ENCODE data around the gene IGFBP4.

The IGFBP4 gene

GRCh38 chr17:40486522-40487370 is 43.5 kb downstream of the IGFBP4 start:
- in situ Hi-C loops (cut with MboI; ENCODE audit: low sequenced_read_pairs): no loop called here

DNA sequence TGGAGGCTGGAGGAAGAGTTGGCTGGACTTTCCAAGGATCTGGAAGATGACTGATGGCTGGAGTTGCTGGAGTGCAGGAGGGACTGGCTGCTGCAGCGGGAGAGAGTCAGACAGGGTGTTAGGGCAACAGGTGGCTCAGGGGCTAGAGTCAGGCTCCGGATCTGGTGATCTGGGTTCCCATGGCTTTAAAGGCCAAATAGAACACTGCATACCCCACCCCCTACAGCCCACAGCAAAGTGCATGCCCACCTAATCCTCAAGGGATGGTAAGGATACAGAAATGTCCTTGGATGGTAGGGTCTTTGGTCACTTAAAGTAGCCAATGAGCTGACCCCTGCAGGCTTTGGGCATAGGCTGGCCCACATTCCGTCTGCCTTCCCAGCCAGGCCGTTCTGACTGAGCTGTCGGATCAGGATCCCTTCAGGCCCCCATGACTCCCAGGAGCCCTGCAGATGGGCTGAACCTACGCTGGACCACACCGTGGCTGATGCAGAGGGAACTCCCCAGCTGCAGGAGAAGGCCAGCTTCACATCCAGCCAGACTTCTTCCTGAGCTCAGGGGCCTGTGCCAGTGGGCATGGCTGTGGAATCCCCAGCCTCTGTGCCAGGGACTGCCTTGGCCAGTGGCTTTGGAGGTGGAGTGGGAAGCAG is 44.2 kb downstream of the IGFBP4 start:
- in situ Hi-C loops (cut with MboI; ENCODE audit: low sequenced_read_pairs): no loop called here

DNA sequence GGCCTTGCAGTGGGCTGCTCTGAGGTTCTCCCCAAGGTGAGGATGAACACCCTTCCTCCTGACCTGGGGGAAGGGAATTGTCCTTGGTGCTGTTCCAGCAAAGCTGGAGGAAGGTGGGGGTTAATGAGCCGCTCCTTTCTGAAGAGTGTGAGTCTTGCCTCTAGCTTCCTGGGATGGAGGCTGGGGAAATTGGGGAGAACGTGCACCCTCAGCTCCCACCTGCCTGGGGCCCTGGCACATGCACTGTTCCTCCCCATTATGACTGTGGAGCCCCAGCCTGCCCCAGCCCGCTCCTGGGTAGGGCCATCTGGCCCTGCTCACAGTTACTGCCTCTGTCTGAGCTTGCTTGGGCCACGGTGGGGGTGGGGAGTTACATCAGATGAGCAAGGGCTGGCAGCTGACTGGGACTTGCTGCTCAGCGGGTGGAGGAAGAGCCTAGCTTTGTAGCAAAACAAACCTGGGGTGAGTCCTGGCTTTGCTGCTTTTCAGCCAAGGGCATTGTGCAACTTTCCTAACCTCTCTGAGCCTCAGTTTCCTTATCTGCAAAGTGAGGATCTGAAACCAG is 47.1 kb downstream of the IGFBP4 start:
- in situ Hi-C loops (cut with MboI; ENCODE audit: low sequenced_read_pairs): no loop called here

DNA sequence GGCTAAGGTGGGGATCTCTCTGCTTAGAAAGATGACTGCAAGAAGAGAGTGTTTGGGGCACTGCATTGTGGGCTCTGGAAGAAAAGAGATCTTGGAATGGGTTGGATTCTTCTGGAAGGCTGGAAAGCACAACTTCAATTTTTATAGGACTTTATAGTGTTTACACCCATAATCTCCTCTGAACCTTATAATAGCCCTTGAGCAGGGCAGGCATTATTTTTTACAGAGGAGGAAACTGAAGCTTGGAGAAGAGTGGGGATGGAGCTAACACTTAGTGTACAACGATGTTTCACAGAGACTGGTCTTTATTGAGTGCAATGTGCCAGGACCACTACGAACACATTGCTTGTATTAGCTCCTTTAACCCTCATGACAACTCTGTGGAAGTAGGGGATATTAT is 47.7 kb downstream of the IGFBP4 start:
- in situ Hi-C loops (cut with MboI; ENCODE audit: low sequenced_read_pairs): no loop called here

GRCh38 chr17:40491486-40491885 is 48.2 kb downstream of the IGFBP4 start:
- in situ Hi-C loops (cut with MboI; ENCODE audit: low sequenced_read_pairs): no loop called here

- in situ Hi-C loops (cut with MboI; ENCODE audit: low sequenced_read_pairs): no loop called here
These were observed 50.4 kb downstream of the IGFBP4 start for GRCh38 chr17:40493697-40494096.

DNA sequence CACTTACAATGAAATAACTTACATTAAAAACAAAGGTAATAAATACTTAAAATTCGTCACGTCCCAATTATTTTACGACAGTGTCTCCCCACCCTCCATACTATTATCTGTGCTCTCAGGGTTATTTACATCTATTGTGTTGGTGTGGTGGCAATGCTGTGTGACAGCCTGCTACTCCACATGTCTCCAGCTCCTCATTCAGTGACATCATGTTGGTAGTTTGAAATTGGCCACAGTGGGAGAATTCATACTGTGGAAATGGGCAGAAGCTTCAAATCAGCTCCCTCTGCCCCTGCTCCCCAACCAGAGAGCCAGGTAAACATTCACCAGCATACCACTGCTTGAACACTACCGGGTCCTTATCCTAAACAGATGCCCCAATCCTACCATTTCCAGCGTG is 51.9 kb downstream of the IGFBP4 start:
- in situ Hi-C loops (cut with MboI; ENCODE audit: low sequenced_read_pairs): no loop called here

DNA sequence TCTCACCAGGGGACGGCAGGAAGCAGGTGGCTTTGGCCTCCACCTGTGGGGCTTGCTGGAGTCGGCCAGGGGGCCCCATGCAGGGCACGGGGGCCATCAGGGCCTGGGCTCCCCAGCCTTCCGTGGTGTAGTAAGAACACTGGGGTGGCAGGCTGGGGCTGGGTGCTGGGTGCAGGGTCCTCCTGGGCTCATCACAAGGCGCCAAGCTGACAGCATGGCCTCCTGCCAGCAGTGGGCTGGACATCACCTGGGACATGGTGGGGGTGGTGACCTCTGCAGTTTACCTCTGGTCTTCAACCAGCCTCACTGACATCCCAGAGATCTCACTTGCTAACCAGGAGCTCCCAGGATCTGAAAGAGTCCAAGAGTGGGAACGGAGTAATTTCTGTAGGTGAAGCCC is 52.9 kb downstream of the IGFBP4 start:
- in situ Hi-C loops (cut with MboI; ENCODE audit: low sequenced_read_pairs): no loop called here

DNA sequence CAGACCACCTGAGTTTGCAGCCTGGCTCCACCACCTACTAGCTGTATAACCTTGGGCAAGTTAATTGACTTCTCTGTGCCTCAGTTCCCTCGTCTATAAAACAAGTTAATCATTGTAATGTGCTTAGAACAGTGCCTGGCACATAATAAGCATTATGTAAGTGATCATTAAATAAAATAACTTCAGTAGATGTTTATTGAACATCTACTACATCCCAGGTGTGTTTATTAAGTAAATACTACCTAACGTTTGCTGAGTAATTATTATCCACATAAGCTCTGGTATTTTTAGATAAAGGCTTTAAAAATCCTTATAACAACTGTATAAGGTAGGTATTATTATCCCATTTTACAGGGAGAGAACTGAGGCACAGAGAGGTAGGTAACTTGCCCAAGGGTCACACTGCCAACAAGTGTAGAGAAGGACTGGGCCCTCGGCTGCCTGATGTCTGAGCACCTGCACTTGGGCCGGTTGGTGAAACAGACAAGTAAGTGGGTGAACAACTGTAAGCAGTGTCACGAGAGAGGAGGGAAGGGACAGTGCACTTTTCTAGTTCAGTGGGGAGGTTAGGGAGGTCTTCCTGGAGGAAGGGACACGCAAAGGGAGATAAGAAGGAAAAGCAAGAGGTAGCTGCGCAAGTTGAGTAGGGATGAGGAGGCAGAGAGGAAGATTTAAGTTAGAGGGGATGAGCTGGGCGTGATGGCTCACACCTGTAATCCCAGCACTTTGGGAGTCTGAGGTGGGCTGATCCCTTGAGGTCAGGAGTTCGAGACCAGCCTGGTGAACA is 53.6 kb downstream of the IGFBP4 start:
- in situ Hi-C loops (cut with MboI; ENCODE audit: low sequenced_read_pairs): no loop called here

- in situ Hi-C loops (cut with MboI; ENCODE audit: low sequenced_read_pairs): no loop called here
These were observed 54.4 kb downstream of the IGFBP4 start for GRCh38 chr17:40497695-40498094.

- in situ Hi-C loops (cut with MboI; ENCODE audit: low sequenced_read_pairs): no loop called here
These were observed 55.2 kb downstream of the IGFBP4 start for GRCh38 chr17:40498281-40499084.

DNA sequence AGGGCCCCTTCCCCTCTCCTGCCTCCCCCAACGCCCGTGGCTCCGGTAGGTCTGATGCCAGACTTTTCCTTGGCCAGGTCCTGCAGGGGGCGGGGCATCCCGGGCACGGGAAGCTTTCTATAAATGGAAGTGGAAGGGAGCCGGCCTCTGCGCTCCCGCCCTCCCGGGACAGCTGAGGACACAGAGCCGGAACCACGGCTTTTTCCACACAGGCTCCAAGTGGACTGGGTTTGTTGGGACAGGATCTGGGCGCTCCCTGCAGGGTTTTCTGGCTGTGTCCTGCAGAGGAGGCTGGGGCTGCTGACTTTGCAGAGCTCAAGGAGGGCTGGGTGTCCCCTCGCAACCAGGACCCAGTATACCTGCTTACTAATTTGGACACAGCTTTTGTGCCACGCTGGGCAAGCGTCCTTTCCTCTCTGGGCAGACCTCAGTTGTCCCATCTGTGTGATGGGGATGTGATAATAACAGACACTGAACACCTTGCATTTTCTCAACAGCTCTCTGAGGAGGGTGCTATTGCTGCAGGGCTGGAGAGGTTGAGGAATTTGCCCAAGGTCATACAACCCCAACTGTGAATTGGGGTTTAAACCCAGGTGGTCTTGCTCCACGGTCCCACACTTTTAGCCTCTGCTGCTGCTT is 56.4 kb downstream of the IGFBP4 start:
- in situ Hi-C loops (cut with MboI; ENCODE audit: low sequenced_read_pairs): no loop called here

DNA sequence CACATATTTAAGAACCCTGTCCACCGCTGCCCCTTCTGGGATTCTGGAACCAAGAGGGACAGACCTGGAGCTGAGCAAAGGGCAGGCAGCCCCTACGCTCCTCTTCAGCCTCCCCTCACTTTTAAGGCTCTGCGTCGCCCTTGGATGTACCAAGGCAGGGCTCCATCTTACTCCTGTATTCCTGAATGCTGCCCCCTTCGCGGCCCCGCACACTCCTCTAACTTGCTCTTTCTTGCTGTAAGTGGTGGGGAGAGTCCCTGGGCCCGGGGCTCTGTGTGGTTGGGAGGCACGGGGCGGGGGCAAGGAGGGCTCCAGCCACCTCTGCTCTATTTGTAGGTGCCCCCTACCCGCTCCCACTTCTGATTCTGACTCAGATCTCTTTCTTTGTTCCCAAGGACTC is 56.9 kb downstream of the IGFBP4 start:
- in situ Hi-C loops (cut with MboI; ENCODE audit: low sequenced_read_pairs): no loop called here

- in situ Hi-C loops (cut with MboI; ENCODE audit: low sequenced_read_pairs): no loop called here
These were observed 57.5 kb downstream of the IGFBP4 start for GRCh38 chr17:40500709-40501108.

- in situ Hi-C loops (cut with MboI; ENCODE audit: low sequenced_read_pairs): no loop called here
These were observed 58.3 kb downstream of the IGFBP4 start, which contains the start of gene TNS4 for GRCh38 chr17:40501499-40501911. Gene TNS4 (minus strand): TSS chr17:40501623. CDS start chr17:40496425, 5,198 bp downstream.

GRCh38 chr17:40502716-40503115 is 59.5 kb downstream of the IGFBP4 start:
- in situ Hi-C loops (cut with MboI; ENCODE audit: low sequenced_read_pairs): no loop called here

GRCh38 chr17:40503154-40503553 is 59.9 kb downstream of the IGFBP4 start:
- in situ Hi-C loops (cut with MboI; ENCODE audit: low sequenced_read_pairs): no loop called here

GRCh38 chr17:40506786-40507185 is 63.5 kb downstream of the IGFBP4 start:
- in situ Hi-C loops (cut with MboI; ENCODE audit: low sequenced_read_pairs): no loop called here

All from HL-60/S4 (cell line).